Liver (tissue), 9 donors: Measurements from ENCODE around the gene PCGF6. TPM values are rescaled to one million over a fixed set of nuclear protein-coding genes. Genes with fewer than 3 reads are reported as not detected.
A peak's percentile ranks its signal among the peaks of the same experiment; 100 is the strongest.

Experiments
- DNase-seq: peaks from one replicate; pipeline ENCODE4 v3.0.0-alpha.2; 2017; ENCODE audit warnings: low spot score
- H3K27ac ChIP-seq, 2 donors: one replicate each; pipeline ENCODE4 v1.7.0; 2013; ENCODE audit warnings: inconsistent platforms in 2 of 2, low read length in 2 of 2, control low read depth in 1 of 2, low read depth in 1 of 2, mild to moderate bottlenecking in 1 of 2
- H3K27me3 ChIP-seq, 4 donors: one replicate each; pipeline versions ENCODE4 v1.6.1 to v1.7.0; 2013; ENCODE audit warnings: low read length in 3 of 4, inconsistent platforms in 1 of 4, mild to moderate bottlenecking in 1 of 4, moderate library complexity in 1 of 4; ENCODE audit not compliant: control insufficient read depth in 4 of 4, insufficient read depth in 4 of 4
- H3K36me3 ChIP-seq, 4 donors: one replicate each; pipeline versions ENCODE4 v1.6.1 to v1.7.0; 2013; ENCODE audit warnings: low read length in 3 of 4, mild to moderate bottlenecking in 3 of 4, low read depth in 1 of 4, moderate library complexity in 1 of 4; ENCODE audit not compliant: control insufficient read depth in 4 of 4, insufficient read depth in 3 of 4
- H3K4me1 ChIP-seq, 4 donors: one replicate each; pipeline versions ENCODE4 v1.6.1 to v1.7.0; 2013; ENCODE audit warnings: low read length in 3 of 4, mild to moderate bottlenecking in 3 of 4, moderate library complexity in 1 of 4; ENCODE audit not compliant: control insufficient read depth in 4 of 4, insufficient read depth in 4 of 4
- H3K4me3 ChIP-seq, 3 donors: one replicate each; pipeline versions ENCODE4 v1.6.1 to v1.7.0; 2013; ENCODE audit warnings: low read length in 3 of 3, control low read depth in 1 of 3, low read depth in 1 of 3, mild to moderate bottlenecking in 1 of 3
- H3K9ac ChIP-seq, 2 donors: one replicate each; pipeline ENCODE4 v1.7.0; 2013; ENCODE audit warnings: low read length in 2 of 2, mild to moderate bottlenecking in 2 of 2, moderate library complexity in 2 of 2, control low read depth in 1 of 2, low read depth in 1 of 2
- H3K9me3 ChIP-seq, 4 donors: one replicate each; pipeline versions ENCODE4 v1.6.1 to v1.7.0; 2013; ENCODE audit warnings: low read length in 3 of 4; ENCODE audit not compliant: control insufficient read depth in 4 of 4
- ATF3 ChIP-seq: IDR thresholded peaks from 2 replicates; pipeline ENCODE4 v1.6.1; 2016; ENCODE audit warnings: antibody characterized with exemption
- EGR1 ChIP-seq, 2 donors: IDR thresholded peaks; 2 replicates each; pipeline ENCODE4 v1.6.1; 2016 to 2018; ENCODE audit warnings: antibody characterized with exemption in 2 of 2, low read depth in 2 of 2
- FOXA1 ChIP-seq: IDR thresholded peaks from 2 replicates; pipeline ENCODE4 v1.6.1; 2016; ENCODE audit warnings: antibody characterized with exemption
- FOXA2 ChIP-seq: IDR thresholded peaks from 2 replicates; pipeline ENCODE4 v1.6.1; 2016; ENCODE audit warnings: antibody characterized with exemption
- GABPA ChIP-seq, 2 donors: IDR thresholded peaks in 1 of 2; conservative IDR thresholded peaks in 1 of 2; 2 replicates each; pipeline ENCODE4 v1.6.1; 2016; ENCODE audit warnings: antibody characterized with exemption in 2 of 2, mild to moderate bottlenecking in 1 of 2, moderate library complexity in 1 of 2
- HNF4A ChIP-seq, 2 donors: conservative IDR thresholded peaks; 2 replicates each; pipeline ENCODE4 v1.6.1; 2016; ENCODE audit warnings: antibody characterized with exemption in 2 of 2, mild to moderate bottlenecking in 2 of 2
- HNF4G ChIP-seq: IDR thresholded peaks from 2 replicates; pipeline ENCODE4 v1.6.1; 2016; ENCODE audit warnings: antibody characterized with exemption
- JUND ChIP-seq, 2 donors: IDR thresholded peaks; 2 replicates each; pipeline ENCODE4 v1.6.1; 2016; ENCODE audit warnings: antibody characterized with exemption in 2 of 2
- NR2F2 ChIP-seq: IDR thresholded peaks from 2 replicates; pipeline ENCODE4 v1.6.1; 2016; ENCODE audit warnings: antibody characterized with exemption
- RAD21 ChIP-seq, 2 donors: IDR thresholded peaks; 2 replicates each; pipeline ENCODE4 v1.6.1; 2016; ENCODE audit warnings: antibody characterized with exemption in 2 of 2, mild to moderate bottlenecking in 2 of 2
- REST ChIP-seq: IDR thresholded peaks from 2 replicates; pipeline ENCODE4 v1.6.1; 2016; ENCODE audit warnings: antibody characterized with exemption, mild to moderate bottlenecking
- RXRA ChIP-seq, 2 donors: IDR thresholded peaks; 2 replicates each; pipeline ENCODE4 v1.6.1; 2017 to 2018; ENCODE audit warnings: antibody characterized with exemption in 2 of 2, mild to moderate bottlenecking in 1 of 2
- SP1 ChIP-seq: IDR thresholded peaks from 2 replicates; pipeline ENCODE4 v1.6.1; 2018; ENCODE audit warnings: antibody characterized with exemption, mild to moderate bottlenecking
- TAF1 ChIP-seq: conservative IDR thresholded peaks from 2 replicates; pipeline ENCODE4 v1.6.1; 2016; ENCODE audit warnings: antibody characterized with exemption, mild to moderate bottlenecking
- YY1 ChIP-seq: IDR thresholded peaks from 2 replicates; pipeline ENCODE4 v1.6.1; 2016; ENCODE audit warnings: antibody characterized with exemption, mild to moderate bottlenecking
- ZBTB33 ChIP-seq: IDR thresholded peaks from 2 replicates; pipeline ENCODE4 v1.6.1; 2016; ENCODE audit warnings: antibody characterized with exemption
- WGBS: extraction: QIAGEN DNeasy Blood & Tissue Kit; methylation state at CpG from one replicate; pipeline ENCODE4 v1.1.7; 2013; 5-methylcytosine and 5-hydroxymethylcytosine counted together
- polyA plus RNA-seq, 2 donors: library from polyadenylated mRNA; stranded (reverse) in 1 of 2; unstranded in 1 of 2; fragments of 200-250 nt in 1 of 2; fragments of >200 nt in 1 of 2; fragmentation: Nextera tagmentation in 1 of 2; extraction: Ambion mirVana in 1 of 2; gene quantifications; one replicate each; pipeline versions ENCODE4 v1.2.1 to v1.2.3, GENCODE V29; 2013 to 2015
- total RNA-seq, 2 donors: library from RNA; depleted of rRNA; stranded (reverse); fragments of >200 nt; gene quantifications; one replicate each; pipeline ENCODE4 v1.2.3, GENCODE V29; 2014
- TF ChIP-seq, protein P1 (sequence below): IDR thresholded peaks from 2 replicates; pipeline ENCODE4 v1.6.1; 2016; ENCODE audit warnings: antibody characterized with exemption
- TF ChIP-seq, protein P2 (sequence below): fragments of 150-350 bp; IDR thresholded peaks from 2 replicates; pipeline ENCODE4 v1.5.1; 2017; ENCODE audit warnings: improper control_type of control experiment, low read depth, low read length; ENCODE audit not compliant: missing input control
- donor health status: healthy.
- donor health status: healthy.
- donor health status: healthy.
- donor health status: healthy.
- donor health status: healthy.

Gene PCGF6
- total and polyA plus RNA-seq, 4 donors = 5.3 to 8.0 (median 6.2) TPM

- peak overlapping the region; percentile 80 to 91 (median 87) for H3K4me3 ChIP-seq
- peak overlapping the region; percentile 10 to 61 for H3K9ac ChIP-seq
- peak overlapping the region; percentile 42 to 47 for H3K27ac ChIP-seq
- no peaks in the 10 kb centered on the region for H3K27me3 ChIP-seq
- no peak for DNase-seq
- peaks cover 8 to 25% (median 20%) of the 10 kb centered on the region in 4 donors for H3K36me3 ChIP-seq
- TF ChIP-seq JUND (IDR thresholded peaks at IDR 0.05) (no peak), ATF3 (no peak), YY1 (peak; percentile 18)
- WGBS = 1% methylated on average over 8 of the region's 8 CpGs
- peaks cover 8 to 26% (median 23%) of the 10 kb centered on the region in 4 donors for H3K4me1 ChIP-seq
- H3K9me3 ChIP-seq = no peaks in the 10 kb centered on the region
These were observed 45.8 kb upstream of the PCGF6 start for GRCh38 chr10:103396789-103397087.

DNA sequence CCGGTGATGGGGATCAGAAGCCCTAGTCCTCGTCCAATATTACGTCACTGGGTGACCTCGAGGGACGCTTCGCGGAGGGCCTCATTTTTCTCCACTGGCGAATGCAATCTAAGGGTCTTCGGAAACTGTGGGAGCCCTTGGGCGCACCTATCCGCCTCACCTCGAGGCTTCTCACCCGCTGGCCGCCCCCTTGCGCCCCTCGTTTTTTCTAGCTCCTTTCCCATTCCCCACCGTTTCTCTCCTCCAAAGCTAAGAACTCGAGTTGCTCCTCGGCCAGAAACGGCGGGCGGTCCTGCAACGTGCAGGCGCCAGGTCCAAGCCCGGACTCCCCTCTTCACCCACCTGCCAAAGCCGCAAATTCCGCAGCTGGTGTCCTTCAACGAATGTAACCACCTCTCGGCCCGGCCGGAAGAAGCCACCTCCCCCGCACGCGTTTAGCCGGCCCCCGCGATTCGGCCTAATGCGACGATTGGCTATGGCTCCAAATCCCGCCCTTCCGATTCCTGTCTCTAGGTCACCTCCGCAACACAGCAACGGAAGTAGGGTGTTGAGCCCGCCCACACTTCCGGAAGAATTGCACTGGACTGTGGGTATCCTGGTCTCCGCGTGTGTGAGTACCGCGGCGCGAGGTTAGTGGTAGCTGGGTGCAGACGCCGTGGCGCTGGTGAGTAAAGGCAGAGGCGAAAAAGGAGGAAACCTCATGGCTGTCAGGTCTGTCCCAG is 45.3 kb upstream of the PCGF6 start, which contains the start of the genes ATP5MK and PDCD11:
Gene ATP5MK, minus strand, starts transcription at position 409 of the 722 bp plus-strand sequence. CDS start 4,018 bp downstream, outside the sequence.
Gene PDCD11, plus strand, starts transcription at position 560 of the 722 bp plus-strand sequence. CDS start 1,801 bp downstream, outside the sequence.
- H3K36me3 ChIP-seq = peaks cover 12 to 29% (median 23%) of the 10 kb centered on the region in 4 donors
- peak; percentile 96 for DNase-seq
- H3K9me3 ChIP-seq = no peaks in the 10 kb centered on the region
- TF ChIP-seq, protein P1, sequence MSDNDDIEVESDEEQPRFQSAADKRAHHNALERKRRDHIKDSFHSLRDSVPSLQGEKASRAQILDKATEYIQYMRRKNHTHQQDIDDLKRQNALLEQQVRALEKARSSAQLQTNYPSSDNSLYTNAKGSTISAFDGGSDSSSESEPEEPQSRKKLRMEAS = peak; percentile 94
- TF ChIP-seq SP1 (peak; percentile 85), RAD21 (IDR thresholded peaks at IDR 0.05) (peak in 1 of 2 donors; percentile 46), HNF4G (no peak), TAF1 (peak; percentile 72), ZBTB33 (peak; percentile 47), YY1 (peak; percentile 74), FOXA2 (no peak), HNF4A (conservative IDR thresholded peaks at IDR 0.05) (peak; percentile 34 to 36), JUND (IDR thresholded peaks at IDR 0.05) (no peak), ATF3 (no peak), REST (peak; percentile 53), RXRA (IDR thresholded peaks at IDR 0.05) (peak; percentile 38 to 41), GABPA (IDR thresholded peaks at IDR 0.05 in 1 of 2, conservative IDR thresholded peaks at IDR 0.05 in 1 of 2) (peak; percentile 96 to 100), FOXA1 (no peak), NR2F2 (peak; percentile 31), EGR1 (IDR thresholded peaks at IDR 0.05; ENCODE audit: low read depth in 2 of 2) (peak; percentile 98 to 99)
- TF ChIP-seq, protein P2, sequence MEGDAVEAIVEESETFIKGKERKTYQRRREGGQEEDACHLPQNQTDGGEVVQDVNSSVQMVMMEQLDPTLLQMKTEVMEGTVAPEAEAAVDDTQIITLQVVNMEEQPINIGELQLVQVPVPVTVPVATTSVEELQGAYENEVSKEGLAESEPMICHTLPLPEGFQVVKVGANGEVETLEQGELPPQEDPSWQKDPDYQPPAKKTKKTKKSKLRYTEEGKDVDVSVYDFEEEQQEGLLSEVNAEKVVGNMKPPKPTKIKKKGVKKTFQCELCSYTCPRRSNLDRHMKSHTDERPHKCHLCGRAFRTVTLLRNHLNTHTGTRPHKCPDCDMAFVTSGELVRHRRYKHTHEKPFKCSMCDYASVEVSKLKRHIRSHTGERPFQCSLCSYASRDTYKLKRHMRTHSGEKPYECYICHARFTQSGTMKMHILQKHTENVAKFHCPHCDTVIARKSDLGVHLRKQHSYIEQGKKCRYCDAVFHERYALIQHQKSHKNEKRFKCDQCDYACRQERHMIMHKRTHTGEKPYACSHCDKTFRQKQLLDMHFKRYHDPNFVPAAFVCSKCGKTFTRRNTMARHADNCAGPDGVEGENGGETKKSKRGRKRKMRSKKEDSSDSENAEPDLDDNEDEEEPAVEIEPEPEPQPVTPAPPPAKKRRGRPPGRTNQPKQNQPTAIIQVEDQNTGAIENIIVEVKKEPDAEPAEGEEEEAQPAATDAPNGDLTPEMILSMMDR = no peak
- peaks cover 8 to 26% (median 23%) of the 10 kb centered on the region in 4 donors for H3K4me1 ChIP-seq
- H3K9ac ChIP-seq = peak within 1 kb of the TSS; percentile 85 to 92
- H3K27ac ChIP-seq = peak within 1 kb of the TSS; percentile 65 to 73
- peak within 1 kb of the TSS; percentile 80 to 91 (median 87) for H3K4me3 ChIP-seq
- whole genome bisulfite sequencing = under 1% methylated on average over 56 of the region's 56 CpGs
- no peaks in the 10 kb centered on the region for H3K27me3 ChIP-seq
